H1 (cell line): ENCODE data around the gene IDUA. TPM values are rescaled to one million over a fixed set of nuclear protein-coding genes. Genes with fewer than 3 reads are reported as not detected.

Source experiments
- GABPA ChIP-seq: IDR thresholded peaks from 2 replicates; pipeline ENCODE4 v1.6.1; 2011; ENCODE audit warnings: mild to moderate bottlenecking, low read length, moderate library complexity, borderline replicate concordance; ENCODE audit not compliant: insufficient read depth
- polyA plus RNA-seq, 7 experiments: library from polyadenylated mRNA; depleted of rRNA in 3 of 7; stranded (reverse) in 5 of 7; unstranded in 2 of 7; fragments of >200 nt in 5 of 7; fragments of 200-250 nt in 2 of 7; gene quantifications; 1 replicate in 5 of 7; 2 replicates in 1 of 7; 4 replicates in 1 of 7; pipeline versions ENCODE4 v1.2.1 to v1.2.3, GENCODE V29; 2011 to 2013; ENCODE audit warnings: missing spikeins in 2 of 7, mixed read lengths in 2 of 7
- total RNA-seq: library from RNA; stranded (reverse); fragmentation: NEBNext Ultra II Directional; extraction: Animal tissue kit (Norgen Biotek cat#: 25700); gene quantifications from 2 replicates; pipeline ENCODE4 v1.2.1, GENCODE V29; 2021
- TF ChIP-seq, protein P1 (sequence below): IDR thresholded peaks from 2 replicates; pipeline ENCODE4 v1.6.1; 2012; ENCODE audit warnings: inconsistent platforms

Gene IDUA
- total and polyA plus RNA-seq, 2 of the 8 experiments (the other 6 are each of a cell fraction or from before 2014, with no cell fraction given), result 2.8 to 4.8 TPM

DNA sequence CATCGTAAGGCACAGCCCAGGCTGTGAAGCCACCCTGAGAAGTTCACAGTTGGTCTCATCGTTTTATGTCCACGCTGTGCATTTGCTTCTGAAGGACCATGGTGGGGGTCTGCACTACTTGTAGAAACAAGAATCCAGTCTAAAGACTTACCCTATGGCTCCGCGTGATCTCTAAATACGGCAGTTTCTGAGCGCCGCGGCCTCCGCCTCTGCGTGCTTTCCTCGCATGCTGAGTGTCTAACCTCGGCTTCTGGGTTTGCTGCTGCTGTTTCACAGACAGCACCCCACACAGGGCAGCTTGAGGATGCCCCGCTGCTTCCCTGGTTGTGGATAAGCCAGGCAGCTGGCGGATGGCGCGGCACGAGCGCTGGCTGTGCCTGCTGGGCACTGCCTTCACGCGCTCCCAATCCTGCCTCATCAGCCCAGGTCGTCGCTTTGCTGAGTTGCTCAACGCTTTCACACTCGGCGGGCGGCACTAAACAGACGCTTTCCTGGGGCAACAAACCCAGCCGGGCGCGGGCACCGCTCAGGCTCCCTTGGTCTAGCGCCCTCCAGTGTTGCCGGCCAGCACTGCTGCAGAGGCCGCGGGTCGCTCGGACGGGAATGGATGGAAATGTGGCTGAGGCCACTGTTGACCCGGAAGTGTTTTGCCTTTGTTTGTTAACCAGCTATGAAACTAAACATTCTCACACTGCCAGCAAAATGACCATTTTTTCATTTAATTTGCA is 63.8 kb downstream of the IDUA start (continued):
- peak; percentile 74; the same call in 1 of the 2 replicates for TF ChIP-seq GABPA
- TF ChIP-seq, protein P1, sequence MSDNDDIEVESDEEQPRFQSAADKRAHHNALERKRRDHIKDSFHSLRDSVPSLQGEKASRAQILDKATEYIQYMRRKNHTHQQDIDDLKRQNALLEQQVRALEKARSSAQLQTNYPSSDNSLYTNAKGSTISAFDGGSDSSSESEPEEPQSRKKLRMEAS, result peak; percentile 22; the same call in 1 of the 2 replicates
